Ishikawa (cell line): ENCODE data around the gene FOXR1.

Source experiments
- CEBPB ChIP-seq: IDR thresholded peaks from 2 replicates; pipeline ENCODE4 v1.6.1; 2012
- CREB1 ChIP-seq: IDR thresholded peaks from 2 replicates; pipeline ENCODE4 v1.6.1; 2012; ENCODE audit warnings: low read depth
- EP300 ChIP-seq: IDR thresholded peaks from 2 replicates; pipeline ENCODE4 v1.6.1; 2012; ENCODE audit warnings: borderline replicate concordance
- NFIC ChIP-seq: IDR thresholded peaks from 2 replicates; pipeline ENCODE4 v1.6.1; 2012
- RAD21 ChIP-seq: IDR thresholded peaks from 2 replicates; pipeline ENCODE4 v1.6.1; 2012; ENCODE audit warnings: low read depth
- TCF12 ChIP-seq: IDR thresholded peaks from 2 replicates; pipeline ENCODE4 v1.6.1; 2012; ENCODE audit warnings: low read depth
- YY1 ChIP-seq: IDR thresholded peaks from 2 replicates; pipeline ENCODE4 v1.6.1; 2012; ENCODE audit warnings: low read depth
- ZBTB7A ChIP-seq: IDR thresholded peaks from 2 replicates; pipeline ENCODE4 v1.6.1; 2012; ENCODE audit warnings: low read depth
- TF ChIP-seq, protein P1 (sequence below): IDR thresholded peaks from 2 replicates; pipeline ENCODE4 v1.6.1; 2012
- TF ChIP-seq, protein P2 (sequence below): IDR thresholded peaks from 2 replicates; pipeline ENCODE4 v1.6.1; 2012; ENCODE audit warnings: low read depth, mild to moderate bottlenecking

DNA sequence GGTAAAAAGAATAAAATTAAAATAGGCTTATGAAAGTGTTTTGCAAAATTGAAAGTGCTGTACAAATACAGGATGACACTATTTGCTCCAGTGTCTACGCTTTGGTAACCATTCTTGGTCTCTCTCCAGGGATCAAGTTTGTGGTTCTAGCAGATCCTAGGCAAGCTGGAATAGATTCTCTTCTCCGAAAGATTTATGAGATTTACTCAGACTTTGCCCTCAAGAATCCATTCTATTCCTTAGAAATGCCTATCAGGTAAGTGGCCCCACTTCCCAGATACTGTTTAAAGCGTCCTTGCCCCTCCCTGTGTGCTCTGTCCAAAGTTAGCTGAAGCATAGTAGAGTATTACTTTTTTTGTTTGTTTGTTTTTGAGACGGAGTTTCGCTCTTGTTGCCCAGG is 50.1 kb downstream of the FOXR1 start:
- TF ChIP-seq ZBTB7A (no peak), EP300 (no peak), YY1 (no peak), RAD21 (no peak), CREB1 (no peak), NFIC (no peak), CEBPB (no peak), TCF12 (no peak)
- TF ChIP-seq, protein P1, sequence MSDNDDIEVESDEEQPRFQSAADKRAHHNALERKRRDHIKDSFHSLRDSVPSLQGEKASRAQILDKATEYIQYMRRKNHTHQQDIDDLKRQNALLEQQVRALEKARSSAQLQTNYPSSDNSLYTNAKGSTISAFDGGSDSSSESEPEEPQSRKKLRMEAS, result no peak
- TF ChIP-seq, protein P2, sequence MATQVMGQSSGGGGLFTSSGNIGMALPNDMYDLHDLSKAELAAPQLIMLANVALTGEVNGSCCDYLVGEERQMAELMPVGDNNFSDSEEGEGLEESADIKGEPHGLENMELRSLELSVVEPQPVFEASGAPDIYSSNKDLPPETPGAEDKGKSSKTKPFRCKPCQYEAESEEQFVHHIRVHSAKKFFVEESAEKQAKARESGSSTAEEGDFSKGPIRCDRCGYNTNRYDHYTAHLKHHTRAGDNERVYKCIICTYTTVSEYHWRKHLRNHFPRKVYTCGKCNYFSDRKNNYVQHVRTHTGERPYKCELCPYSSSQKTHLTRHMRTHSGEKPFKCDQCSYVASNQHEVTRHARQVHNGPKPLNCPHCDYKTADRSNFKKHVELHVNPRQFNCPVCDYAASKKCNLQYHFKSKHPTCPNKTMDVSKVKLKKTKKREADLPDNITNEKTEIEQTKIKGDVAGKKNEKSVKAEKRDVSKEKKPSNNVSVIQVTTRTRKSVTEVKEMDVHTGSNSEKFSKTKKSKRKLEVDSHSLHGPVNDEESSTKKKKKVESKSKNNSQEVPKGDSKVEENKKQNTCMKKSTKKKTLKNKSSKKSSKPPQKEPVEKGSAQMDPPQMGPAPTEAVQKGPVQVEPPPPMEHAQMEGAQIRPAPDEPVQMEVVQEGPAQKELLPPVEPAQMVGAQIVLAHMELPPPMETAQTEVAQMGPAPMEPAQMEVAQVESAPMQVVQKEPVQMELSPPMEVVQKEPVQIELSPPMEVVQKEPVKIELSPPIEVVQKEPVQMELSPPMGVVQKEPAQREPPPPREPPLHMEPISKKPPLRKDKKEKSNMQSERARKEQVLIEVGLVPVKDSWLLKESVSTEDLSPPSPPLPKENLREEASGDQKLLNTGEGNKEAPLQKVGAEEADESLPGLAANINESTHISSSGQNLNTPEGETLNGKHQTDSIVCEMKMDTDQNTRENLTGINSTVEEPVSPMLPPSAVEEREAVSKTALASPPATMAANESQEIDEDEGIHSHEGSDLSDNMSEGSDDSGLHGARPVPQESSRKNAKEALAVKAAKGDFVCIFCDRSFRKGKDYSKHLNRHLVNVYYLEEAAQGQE, result no peak
